Right cardiac atrium (tissue), 5 donors: Measurements from ENCODE around the gene RBM46. TPM values are rescaled to one million over a fixed set of nuclear protein-coding genes. Genes with fewer than 3 reads are reported as not detected.

Experiments used
- ATAC-seq, 2 donors: fragments of 200-7000 bp; cut with Tn5 transposase; one replicate each; pipeline versions ENCODE4 v1.8.0 to v1.9.1; 2020; ENCODE audit warnings: moderate library complexity in 2 of 2, mild to moderate bottlenecking in 1 of 2
- DNase-seq, 3 donors: peaks; one replicate each; pipeline ENCODE4 v3.0.0-alpha.2; 2020
- H3K27ac ChIP-seq: one replicate; pipeline ENCODE4 v1.5.1; 2013; ENCODE audit warnings: mild to moderate bottlenecking, low read length, control low read depth, moderate library complexity
- H3K27me3 ChIP-seq: one replicate; pipeline ENCODE4 v1.6.1; 2013; ENCODE audit not compliant: control insufficient read depth, insufficient read depth
- H3K4me1 ChIP-seq: one replicate; pipeline ENCODE4 v1.6.1; 2013; ENCODE audit warnings: low read length; ENCODE audit not compliant: control insufficient read depth, insufficient read depth
- H3K4me3 ChIP-seq: one replicate; pipeline ENCODE4 v1.5.1; 2013; ENCODE audit warnings: low read length, control low read depth
- H3K9me3 ChIP-seq: one replicate; pipeline ENCODE4 v1.6.1; 2013; ENCODE audit warnings: low read length; ENCODE audit not compliant: control insufficient read depth
- WGBS: extraction: QIAGEN DNeasy Blood & Tissue Kit; methylation state at CpG from one replicate; pipeline ENCODE4 v1.1.7; 2013; 5-methylcytosine and 5-hydroxymethylcytosine counted together
- intact Hi-C, 4 donors: fragments of 100-400 bp; cut with DNase I; formaldehyde crosslinking; loops; one replicate each; pipeline versions ENCODE4 v1.11.0 to v1.14.0; 2022 to 2023
- long read RNA-seq, 4 donors: library from polyadenylated mRNA; unstranded; transcript quantifications; one replicate each; pipeline ENCODE4 v2.0.0, GENCODE V29; 2020 to 2021
- polyA plus RNA-seq: library from polyadenylated mRNA; stranded (reverse); fragments of 200-250 nt; gene quantifications from one replicate; pipeline ENCODE4 v1.2.3, GENCODE V29; 2013
- total RNA-seq, 4 donors: library from RNA; stranded (reverse); fragmentation: NEBNext Ultra II Directional; extraction: Animal tissue kit (Norgen Biotek cat#: 25700); gene quantifications; one replicate each; pipeline ENCODE4 v1.2.1, GENCODE V29; 2021
- donor health status: healthy with polysubstance abuse.
- donor health status: DM: no; HTN: yes; CAD: no.
- donor health status: DM: no; HTN: no; CAD: no.
- donor health status: DM: no; HTN: yes; CAD: no; lungs with severe emphysema.
- donor health status: DM: yes; HTN: yes; CAD: no.

Gene RBM46, protein sequence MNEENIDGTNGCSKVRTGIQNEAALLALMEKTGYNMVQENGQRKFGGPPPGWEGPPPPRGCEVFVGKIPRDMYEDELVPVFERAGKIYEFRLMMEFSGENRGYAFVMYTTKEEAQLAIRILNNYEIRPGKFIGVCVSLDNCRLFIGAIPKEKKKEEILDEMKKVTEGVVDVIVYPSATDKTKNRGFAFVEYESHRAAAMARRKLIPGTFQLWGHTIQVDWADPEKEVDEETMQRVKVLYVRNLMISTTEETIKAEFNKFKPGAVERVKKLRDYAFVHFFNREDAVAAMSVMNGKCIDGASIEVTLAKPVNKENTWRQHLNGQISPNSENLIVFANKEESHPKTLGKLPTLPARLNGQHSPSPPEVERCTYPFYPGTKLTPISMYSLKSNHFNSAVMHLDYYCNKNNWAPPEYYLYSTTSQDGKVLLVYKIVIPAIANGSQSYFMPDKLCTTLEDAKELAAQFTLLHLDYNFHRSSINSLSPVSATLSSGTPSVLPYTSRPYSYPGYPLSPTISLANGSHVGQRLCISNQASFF
- total RNA-seq (not detected), polyA plus RNA-seq (not detected)
- long read RNA-seq, donor 1, result 0 reads
- long read RNA-seq, donor 2, result 0 reads
- long read RNA-seq, donor 3, result 0 reads
- long read RNA-seq, donor 4, result 0 reads

DNA sequence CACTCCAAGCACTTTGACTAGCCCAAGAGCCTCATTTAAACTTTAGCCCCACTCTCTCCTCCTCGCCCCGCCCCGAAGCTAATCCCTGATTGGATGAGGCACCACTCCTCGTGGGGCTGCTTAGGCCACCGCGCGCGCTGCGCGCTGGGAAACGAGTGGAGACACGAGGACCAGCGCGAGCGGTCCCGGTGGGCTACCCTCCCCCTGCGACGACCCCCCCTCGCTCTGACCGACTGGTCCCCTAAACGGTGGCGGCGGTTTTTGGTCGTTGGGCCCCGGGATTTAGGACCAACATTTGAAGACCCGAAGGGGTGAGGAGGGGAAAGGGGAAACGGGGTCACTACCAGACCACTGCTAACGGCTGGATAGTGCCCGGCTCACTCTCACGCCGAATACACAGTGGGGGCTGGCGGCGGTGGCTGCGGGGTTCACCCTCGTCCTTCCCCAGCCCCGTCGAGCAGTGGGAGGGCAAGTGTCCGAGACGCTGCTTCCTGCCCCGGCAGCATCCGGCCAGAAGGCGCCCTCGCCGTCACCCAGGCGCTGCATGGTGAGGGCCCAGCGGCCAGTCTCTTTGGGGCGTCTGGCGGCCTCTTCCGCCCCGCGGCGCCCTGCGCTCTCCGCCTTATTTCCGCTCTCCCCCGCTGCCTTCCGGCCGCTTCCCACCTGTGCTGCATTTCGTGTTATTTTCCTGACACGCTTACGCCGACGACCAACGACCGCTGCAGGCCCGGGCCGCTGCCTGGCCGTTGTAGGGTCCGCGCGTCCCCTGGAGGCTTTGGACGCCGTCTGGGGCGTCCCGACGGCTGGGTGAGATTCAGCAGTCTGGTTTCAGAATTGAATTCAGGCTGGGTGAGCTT lies at the start of gene RBM46:
TSS of gene RBM46 (plus strand) at position 147 of the 857 bp plus-strand sequence. CDS start 15,481 bp downstream, outside the sequence.
- 72% methylated on average over 76 of the region's 76 CpGs for WGBS
- peak in 2 of 3 donors; percentile 39 to 40 for DNase-seq
- peak in 1 of 2 donors; percentile 26 for ATAC-seq
- intact Hi-C loops, result no loop called here
- no peaks in the 10 kb centered on the region for H3K4me1 ChIP-seq
- no peak within 1 kb of the TSS for H3K27ac ChIP-seq
- no peak within 1 kb of the TSS for H3K4me3 ChIP-seq
- H3K27me3 ChIP-seq, result no peaks in the 10 kb centered on the region
- H3K9me3 ChIP-seq, result no peaks in the 10 kb centered on the region

DNA sequence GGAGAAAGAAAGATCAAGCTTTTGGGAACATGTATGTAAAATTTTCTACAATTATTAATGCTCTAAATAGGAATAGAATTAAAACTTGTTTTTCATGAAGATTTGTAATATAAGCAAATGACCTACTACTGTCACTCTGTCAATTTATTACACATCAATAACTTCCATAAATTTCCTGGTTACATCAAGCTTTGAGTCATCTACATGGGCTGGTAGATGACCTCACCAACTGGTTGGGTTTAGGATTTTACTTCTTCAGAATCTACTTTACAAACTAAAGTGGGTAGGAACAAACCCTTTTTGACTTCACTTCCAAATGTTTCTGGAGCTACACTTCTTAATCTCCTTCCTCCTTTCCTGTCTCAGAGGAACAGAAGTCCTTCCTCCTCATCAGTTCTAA lies 49.3 kb upstream of the RBM46 start:
- intact Hi-C loops, result no loop called here
- H3K4me3 ChIP-seq, result no peak overlapping the region
- ATAC-seq (no peak), DNase-seq (no peak)
- H3K27ac ChIP-seq, result no peak overlapping the region
- H3K4me1 ChIP-seq, result no peaks in the 10 kb centered on the region
- H3K27me3 ChIP-seq, result no peaks in the 10 kb centered on the region
- H3K9me3 ChIP-seq, result no peaks in the 10 kb centered on the region

DNA sequence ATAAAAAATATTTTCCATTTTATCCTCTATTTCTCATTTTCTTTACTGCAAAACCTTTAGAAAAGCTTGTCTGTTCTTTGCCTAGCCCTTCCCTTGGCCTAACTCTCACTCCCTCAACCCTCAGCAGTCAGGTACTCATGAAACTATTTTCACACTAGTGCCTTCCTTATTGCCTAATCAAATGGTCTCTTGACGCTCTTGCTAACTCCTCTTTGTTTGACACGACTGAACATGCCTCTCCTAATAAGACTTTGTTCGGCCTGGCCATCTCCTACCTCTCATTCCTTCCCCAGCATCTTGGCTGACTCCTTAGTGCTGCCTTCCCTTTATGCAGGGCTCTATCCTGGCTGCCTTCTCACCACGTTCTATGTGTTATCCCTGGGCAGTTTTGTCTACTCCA lies 48.4 kb upstream of the RBM46 start:
- Histone ChIP-seq H3K4me1 (no peaks in the 10 kb centered on the region), H3K27me3 (no peaks in the 10 kb centered on the region), H3K27ac (no peak overlapping the region), H3K4me3 (no peak overlapping the region), H3K9me3 (no peaks in the 10 kb centered on the region)
- DNase-seq (no peak), ATAC-seq (no peak)
- intact Hi-C loops, result no loop called here
- 81% methylated on average over 4 of the region's 4 CpGs for WGBS

DNA sequence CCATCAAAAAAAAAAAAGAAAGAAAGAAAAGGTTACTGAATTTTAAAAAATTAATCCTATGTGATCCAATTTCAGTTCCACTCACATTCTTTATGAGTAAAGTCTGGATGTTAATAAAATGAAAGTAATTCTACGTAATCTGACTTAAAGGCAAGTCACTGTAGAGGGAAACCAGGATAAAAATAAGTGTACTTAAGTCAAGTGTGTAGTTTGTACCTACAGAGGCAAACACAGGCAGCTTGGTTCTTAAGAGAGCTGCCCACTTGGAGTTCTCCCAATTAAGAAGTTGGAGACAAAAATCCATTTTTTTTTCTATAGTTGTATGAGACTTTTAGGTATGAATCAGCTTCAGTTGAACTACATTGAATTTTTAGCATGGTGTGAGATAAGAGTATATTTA lies 44.3 kb upstream of the RBM46 start:
- DNase-seq (no peak), ATAC-seq (no peak)
- H3K4me3 ChIP-seq, result no peak overlapping the region
- no peaks in the 10 kb centered on the region for H3K27me3 ChIP-seq
- no peaks in the 10 kb centered on the region for H3K4me1 ChIP-seq
- H3K27ac ChIP-seq, result no peak overlapping the region
- intact Hi-C loops, result no loop called here
- no peaks in the 10 kb centered on the region for H3K9me3 ChIP-seq
- WGBS, result 82% methylated on average over 1 of the region's 1 CpG

DNA sequence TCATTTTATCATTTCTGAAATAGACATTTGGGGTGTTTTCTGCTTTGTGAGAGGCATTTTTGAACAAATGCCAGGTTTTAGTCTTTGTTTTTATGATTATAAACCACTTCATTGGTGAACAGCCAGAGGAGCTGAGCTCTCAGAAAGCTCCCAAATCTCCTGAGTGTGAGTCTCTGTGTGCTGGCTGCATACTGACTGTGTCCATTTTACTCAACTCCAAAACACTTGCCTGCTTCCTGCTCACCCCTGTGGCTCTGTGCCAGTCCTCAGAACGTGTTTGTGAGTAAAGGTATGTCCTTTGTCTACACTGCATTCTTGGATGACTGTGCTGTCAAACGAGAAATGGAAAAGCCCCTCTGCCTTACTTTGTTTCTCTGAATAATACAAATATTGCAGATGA lies 42.6 kb upstream of the RBM46 start:
- DNase-seq, result no peak
- WGBS, result 13% methylated on average over 2 of the region's 2 CpGs
- intact Hi-C loops, result no loop called here

DNA sequence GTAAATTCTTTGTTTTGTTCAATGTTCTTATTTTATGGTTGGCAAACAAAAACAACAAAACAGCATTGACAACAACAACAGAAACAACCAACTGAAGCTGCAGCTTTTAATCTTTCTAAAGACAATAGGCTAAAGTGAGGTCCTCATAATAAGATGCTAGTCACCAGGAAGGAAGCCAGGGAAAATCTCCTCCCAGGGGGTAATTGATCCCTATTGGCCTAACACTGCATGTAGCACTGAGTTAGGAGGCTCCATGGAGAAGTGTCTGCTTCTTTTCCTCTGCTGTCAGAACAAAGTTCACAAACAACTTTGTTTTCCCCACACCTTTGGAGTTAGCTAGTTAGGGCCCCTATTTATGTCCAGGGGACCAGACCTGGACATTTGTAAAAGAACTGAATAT lies 42.0 kb upstream of the RBM46 start:
- intact Hi-C loops, result no loop called here
- no peak overlapping the region for H3K27ac ChIP-seq
- no peak overlapping the region for H3K4me3 ChIP-seq
- no peak for DNase-seq
- no peaks in the 10 kb centered on the region for H3K9me3 ChIP-seq
- no peaks in the 10 kb centered on the region for H3K4me1 ChIP-seq
- H3K27me3 ChIP-seq, result no peaks in the 10 kb centered on the region
- ATAC-seq, result no peak

More for the DNA sequence above, 42.6 kb upstream of the RBM46 start:
- Histone ChIP-seq H3K27me3 (no peaks in the 10 kb centered on the region), H3K27ac (no peak overlapping the region), H3K4me3 (no peak overlapping the region), H3K9me3 (no peaks in the 10 kb centered on the region), H3K4me1 (no peaks in the 10 kb centered on the region)
- ATAC-seq, result no peak

DNA sequence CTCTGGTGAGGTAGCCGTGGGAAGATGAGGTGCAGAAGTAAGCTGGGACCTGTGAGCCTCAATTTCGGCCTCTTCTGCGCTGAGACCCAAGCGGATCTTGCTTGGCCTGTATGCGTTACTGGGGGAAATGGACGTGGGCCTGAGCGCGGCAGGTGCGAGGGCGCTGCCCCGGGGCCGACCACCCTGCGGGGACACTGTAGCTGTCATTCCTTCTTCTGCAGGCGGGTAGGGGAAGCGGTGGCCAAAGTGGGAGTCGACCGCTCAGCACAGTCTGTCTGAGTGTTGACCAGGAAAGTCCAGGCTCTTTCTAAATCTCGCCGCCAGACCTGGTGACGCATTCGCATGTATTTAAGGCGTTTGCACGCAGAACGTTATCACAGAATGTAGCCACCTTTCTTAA lies 40.6 kb upstream of the RBM46 start:
- no peak overlapping the region for H3K4me3 ChIP-seq
- 74% methylated on average over 24 of the region's 24 CpGs for WGBS
- no peak for ATAC-seq
- DNase-seq, result peak in 1 of 3 donors; percentile 35
- H3K4me1 ChIP-seq, result no peaks in the 10 kb centered on the region
- no peaks in the 10 kb centered on the region for H3K9me3 ChIP-seq
- no peak overlapping the region for H3K27ac ChIP-seq
- intact Hi-C loops, result no loop called here
- peaks cover 2% of the 10 kb centered on the region for H3K27me3 ChIP-seq

DNA sequence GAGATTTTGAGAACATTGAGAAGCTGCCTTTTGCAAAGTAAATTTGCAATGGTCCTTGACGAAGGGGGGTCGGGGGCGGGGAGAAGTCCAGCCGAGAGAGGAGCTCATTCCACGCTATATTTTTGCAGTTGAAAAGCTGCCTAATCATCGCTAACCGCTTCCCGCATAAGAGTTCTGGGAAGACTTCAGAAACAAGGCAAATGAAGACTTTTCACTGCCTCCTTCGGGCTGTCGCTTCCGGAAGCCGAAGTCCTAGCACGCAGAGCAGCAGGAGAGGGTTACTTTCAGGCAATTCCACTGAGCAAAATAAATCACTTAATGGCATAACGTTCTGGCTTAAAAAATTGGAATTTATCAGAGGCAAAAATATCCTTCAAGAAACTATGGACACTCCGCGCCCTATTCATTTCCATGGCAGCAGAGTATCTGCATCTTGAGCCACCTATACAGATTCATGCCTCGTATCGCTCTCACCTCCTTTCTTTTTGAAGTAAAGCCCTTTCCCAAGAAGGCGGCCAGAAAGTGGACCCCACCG lies 39.9 kb upstream of the RBM46 start:
- ATAC-seq (no peak), DNase-seq (no peak)
- intact Hi-C loops, result no loop called here
- 34% methylated on average over 20 of the region's 20 CpGs for WGBS
- H3K4me3 ChIP-seq, result no peak overlapping the region
- H3K27ac ChIP-seq, result no peak overlapping the region
- H3K4me1 ChIP-seq, result no peaks in the 10 kb centered on the region
- H3K9me3 ChIP-seq, result no peaks in the 10 kb centered on the region
- peaks cover 2% of the 10 kb centered on the region for H3K27me3 ChIP-seq

DNA sequence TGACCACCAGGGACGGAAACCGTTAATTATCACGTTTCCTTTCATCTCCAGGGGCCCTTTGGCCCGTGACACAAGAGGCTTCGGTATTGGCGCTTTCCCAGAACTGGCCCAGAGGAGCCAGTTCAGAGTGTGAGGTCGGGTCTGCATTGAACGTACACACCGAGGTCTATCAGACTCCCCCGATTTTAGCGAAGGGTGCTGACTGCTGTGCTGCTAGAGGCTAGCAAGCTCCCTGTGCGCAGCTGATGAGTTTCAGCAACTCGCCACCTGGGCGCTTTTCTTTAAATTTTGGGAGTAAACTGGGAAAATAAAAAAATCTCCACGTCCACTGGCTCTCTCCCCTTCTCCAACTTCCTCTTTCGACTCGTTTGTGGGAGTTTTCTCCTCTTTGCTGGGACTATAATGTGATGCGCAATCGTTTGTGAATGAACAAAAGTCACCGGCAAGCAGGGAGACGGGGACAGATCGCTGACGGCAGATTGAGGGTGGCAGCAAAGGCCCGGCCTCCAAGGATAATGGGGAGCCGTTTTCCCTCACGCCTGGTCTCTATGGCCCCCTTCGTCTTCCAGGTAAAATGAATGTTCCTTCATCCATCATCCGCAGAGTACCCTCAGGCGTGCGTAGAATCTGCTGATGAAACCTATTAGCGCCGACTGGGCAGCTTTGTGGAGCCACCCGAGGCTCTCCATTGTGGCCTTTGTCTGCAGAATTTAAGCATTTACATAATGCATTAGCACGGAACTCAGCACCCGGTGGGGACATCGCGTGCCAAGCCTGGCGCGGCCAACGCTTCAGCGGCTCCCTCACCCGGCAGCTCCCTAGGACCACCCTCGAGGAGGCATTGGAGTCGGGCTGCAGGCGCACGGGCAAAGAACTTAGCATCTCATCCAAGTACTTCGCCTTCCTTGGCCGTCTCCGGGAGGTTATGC lies 38.9 kb upstream of the RBM46 start:
- DNase-seq, result peak in 2 of 3 donors; percentile 32 to 60
- intact Hi-C loops, result no loop called here
- no peak overlapping the region for H3K27ac ChIP-seq
- peaks cover 2% of the 10 kb centered on the region for H3K27me3 ChIP-seq
- no peaks in the 10 kb centered on the region for H3K9me3 ChIP-seq
- WGBS, result 13% methylated on average over 49 of the region's 49 CpGs
- peak overlapping the region; percentile 44 for H3K4me3 ChIP-seq
- ATAC-seq, result no peak
- H3K4me1 ChIP-seq, result no peaks in the 10 kb centered on the region

DNA sequence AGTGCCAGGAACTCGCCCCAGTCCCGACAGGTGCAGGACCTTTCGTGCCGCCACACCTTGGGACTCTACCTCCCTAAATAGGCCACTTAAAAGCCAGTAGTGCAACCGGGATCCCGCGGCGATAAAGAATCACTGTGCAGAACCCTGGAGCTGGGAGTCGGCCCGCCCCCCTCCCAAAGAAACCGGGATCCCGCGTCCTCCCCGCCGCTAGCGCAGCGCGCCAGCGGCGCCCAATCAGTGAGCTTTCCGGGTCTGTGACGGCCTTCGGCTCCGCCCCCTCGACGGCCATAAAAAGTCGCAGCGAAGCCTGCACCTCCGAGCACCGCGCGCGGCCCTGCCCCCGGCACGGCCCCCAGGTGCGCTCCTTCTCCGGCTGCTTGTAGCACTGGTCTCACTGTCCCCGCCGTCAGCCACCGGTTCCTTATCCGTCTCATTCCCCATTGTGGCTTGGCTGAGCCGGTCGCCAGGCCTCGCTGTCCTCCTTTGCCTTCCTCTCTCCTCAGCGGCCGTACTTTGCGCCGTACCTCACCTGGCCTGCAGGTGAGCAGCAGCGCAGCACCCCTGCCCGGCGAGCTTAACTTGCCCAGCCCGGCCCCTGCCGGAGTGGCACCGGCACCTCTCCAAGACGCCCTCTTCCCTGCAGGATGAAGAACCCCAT lies 37.3 kb upstream of the RBM46 start, which contains the start of gene LRAT:
TSS of gene LRAT (plus strand) at position 318 of the 658 bp plus-strand sequence. CDS start at position 645, 327 bp downstream.
- ATAC-seq (peak; percentile 79 to 81), DNase-seq (peak; percentile 35 to 78 (median 76))
- 1% methylated on average over 55 of the region's 55 CpGs for WGBS
- H3K27ac ChIP-seq, result no peak within 1 kb of the TSS
- intact Hi-C loops, result no loop called here
- H3K9me3 ChIP-seq, result no peaks in the 10 kb centered on the region
- H3K27me3 ChIP-seq, result peaks cover 2% of the 10 kb centered on the region
- peak within 1 kb of the TSS; percentile 44 for H3K4me3 ChIP-seq
- no peaks in the 10 kb centered on the region for H3K4me1 ChIP-seq
